Peyer's patch (tissue), 4 donors: ENCODE measurements around the gene PTAR1.

ENCODE experiments used
- CTCF ChIP-seq, 6 experiments: fragments of 450-650 bp in 4 of 6; fragments of 200-600 bp in 2 of 6; sonication (generic) in 1 of 6; IDR thresholded peaks; one replicate each; pipeline ENCODE4 v1.5.1; 2017 to 2019; ENCODE audit warnings: antibody characterized with exemption in 6 of 6, mild to moderate bottlenecking in 3 of 6, moderate library complexity in 1 of 6
- POLR2A ChIP-seq, 2 donors: fragments of 450-650 bp; IDR thresholded peaks; one replicate each; pipeline ENCODE4 v1.5.1; 2017; ENCODE audit warnings: antibody characterized with exemption in 2 of 2, mild to moderate bottlenecking in 2 of 2, moderate library complexity in 2 of 2

- TF ChIP-seq CTCF (IDR thresholded peaks at IDR 0.05): no peak
- TF ChIP-seq POLR2A (IDR thresholded peaks at IDR 0.05): no peak
These were observed 12.8 kb downstream of the PTAR1 start for GRCh38 chr9:69746859-69747560.
